Measurements from ENCODE around the gene KCNIP4. TPM values are rescaled to one million over a fixed set of nuclear protein-coding genes. Genes with fewer than 3 reads are reported as not detected.

The KCNIP4 gene
- polyA plus RNA-seq, 1 donor (not counting 4 experiments of a cell fraction or from before 2014, with no cell fraction given), result 0.07 TPM

DNA sequence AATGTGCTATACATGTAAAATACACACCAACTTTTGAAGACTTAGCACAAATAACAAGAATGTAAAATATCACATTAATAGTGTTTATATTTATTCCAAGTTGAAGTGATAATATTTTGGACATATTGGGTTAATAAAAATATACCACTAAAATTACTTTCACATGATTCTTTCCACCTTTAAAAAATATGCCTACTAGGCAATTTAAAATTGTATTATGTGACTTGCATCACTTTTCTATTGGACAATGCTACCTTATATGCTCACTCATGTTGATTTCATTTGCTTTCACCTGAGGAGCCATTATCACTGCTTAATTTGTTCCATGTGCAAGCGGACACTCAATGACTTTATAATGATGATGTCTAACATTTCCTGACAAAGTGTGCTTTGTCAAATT is 1251.8 kb downstream of the KCNIP4 start:
- TF ChIP-seq, protein P1, sequence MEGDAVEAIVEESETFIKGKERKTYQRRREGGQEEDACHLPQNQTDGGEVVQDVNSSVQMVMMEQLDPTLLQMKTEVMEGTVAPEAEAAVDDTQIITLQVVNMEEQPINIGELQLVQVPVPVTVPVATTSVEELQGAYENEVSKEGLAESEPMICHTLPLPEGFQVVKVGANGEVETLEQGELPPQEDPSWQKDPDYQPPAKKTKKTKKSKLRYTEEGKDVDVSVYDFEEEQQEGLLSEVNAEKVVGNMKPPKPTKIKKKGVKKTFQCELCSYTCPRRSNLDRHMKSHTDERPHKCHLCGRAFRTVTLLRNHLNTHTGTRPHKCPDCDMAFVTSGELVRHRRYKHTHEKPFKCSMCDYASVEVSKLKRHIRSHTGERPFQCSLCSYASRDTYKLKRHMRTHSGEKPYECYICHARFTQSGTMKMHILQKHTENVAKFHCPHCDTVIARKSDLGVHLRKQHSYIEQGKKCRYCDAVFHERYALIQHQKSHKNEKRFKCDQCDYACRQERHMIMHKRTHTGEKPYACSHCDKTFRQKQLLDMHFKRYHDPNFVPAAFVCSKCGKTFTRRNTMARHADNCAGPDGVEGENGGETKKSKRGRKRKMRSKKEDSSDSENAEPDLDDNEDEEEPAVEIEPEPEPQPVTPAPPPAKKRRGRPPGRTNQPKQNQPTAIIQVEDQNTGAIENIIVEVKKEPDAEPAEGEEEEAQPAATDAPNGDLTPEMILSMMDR (optimal IDR thresholded peaks at IDR 0.05 in 1 of 3, IDR thresholded peaks at IDR 0.05 in 1 of 3, conservative IDR thresholded peaks at IDR 0.05 in 1 of 3; ENCODE audit: extremely low read depth in 1 of 3, insufficient read depth in 2 of 3, low read length in 3 of 3), result no peak
- TF ChIP-seq EZH2 (IDR thresholded peaks at IDR 0.05; ENCODE audit: low read length), result no peak
- Histone ChIP-seq H3K4me1 (ENCODE audit: control insufficient read depth, extremely low read depth, insufficient read depth, low read length) (peaks cover 13% of the 10 kb centered on the region), H3K27ac (ENCODE audit: control insufficient read depth, insufficient read depth, low read length) (no peak overlapping the region), H3K27me3 (ENCODE audit: control insufficient read depth, extremely low read depth, insufficient read depth, low read length) (no peaks in the 10 kb centered on the region), H2AFZ (ENCODE audit: control insufficient read depth, low read length) (no peak overlapping the region), H3K36me3 (ENCODE audit: control insufficient read depth in 2 of 2, extremely low read depth in 1 of 2, insufficient read depth in 2 of 2, low read length in 2 of 2) (no peaks in the 10 kb centered on the region), H3K79me2 (ENCODE audit: control insufficient read depth, insufficient read depth, low read length) (peaks cover 15% of the 10 kb centered on the region), H3K4me2 (ENCODE audit: control insufficient read depth, extremely low read depth, insufficient read depth, low read depth, low read length) (no peak overlapping the region), H3K9me3 (ENCODE audit: control insufficient read depth, low read depth, low read length) (no peaks in the 10 kb centered on the region), H3K9ac (ENCODE audit: control insufficient read depth, extremely low read depth, insufficient read depth, low read length) (no peak overlapping the region), H3K4me3 (ENCODE audit: control insufficient read depth in 2 of 3, extremely low read depth in 1 of 3, insufficient read depth in 2 of 3, low read depth in 1 of 3, low read length in 3 of 3) (no peak overlapping the region), H4K20me1 (ENCODE audit: control insufficient read depth, extremely low read depth, insufficient read depth, low read length) (no peaks in the 10 kb centered on the region), H3K9me1 (ENCODE audit: control insufficient read depth, extremely low read depth, insufficient read depth, low read length) (no peaks in the 10 kb centered on the region)
- no peak for FAIRE-seq
- dilution Hi-C loops (cut with MboI; ENCODE audit: extremely low pct_ligation_motif_present, low sequenced_read_pairs), result no loop called here
- no peak for DNase-seq (ENCODE audit: low read depth, low spot score)

GRCh38 chr4:20687864-20688263 is 1260.7 kb downstream of the KCNIP4 start:
- Histone ChIP-seq H3K9me1 (ENCODE audit: control insufficient read depth, extremely low read depth, insufficient read depth, low read length) (no peaks in the 10 kb centered on the region), H3K79me2 (ENCODE audit: control insufficient read depth, insufficient read depth, low read length) (no peaks in the 10 kb centered on the region), H3K27ac (ENCODE audit: control insufficient read depth, insufficient read depth, low read length) (no peak overlapping the region), H3K9me3 (ENCODE audit: control insufficient read depth, low read depth, low read length) (no peaks in the 10 kb centered on the region), H3K27me3 (ENCODE audit: control insufficient read depth, extremely low read depth, insufficient read depth, low read length) (peaks cover 2% of the 10 kb centered on the region), H3K4me2 (ENCODE audit: control insufficient read depth, extremely low read depth, insufficient read depth, low read depth, low read length) (no peak overlapping the region), H2AFZ (ENCODE audit: control insufficient read depth, low read length) (no peak overlapping the region), H3K4me3 (ENCODE audit: control insufficient read depth in 2 of 3, extremely low read depth in 1 of 3, insufficient read depth in 2 of 3, low read depth in 1 of 3, low read length in 3 of 3) (no peak overlapping the region), H3K9ac (ENCODE audit: control insufficient read depth, extremely low read depth, insufficient read depth, low read length) (no peak overlapping the region), H4K20me1 (ENCODE audit: control insufficient read depth, extremely low read depth, insufficient read depth, low read length) (no peaks in the 10 kb centered on the region), H3K36me3 (ENCODE audit: control insufficient read depth in 2 of 2, extremely low read depth in 1 of 2, insufficient read depth in 2 of 2, low read length in 2 of 2) (no peaks in the 10 kb centered on the region), H3K4me1 (ENCODE audit: control insufficient read depth, extremely low read depth, insufficient read depth, low read length) (no peaks in the 10 kb centered on the region)
- DNase-seq (ENCODE audit: low read depth, low spot score) (peak; percentile 4), FAIRE-seq (peak; percentile 66)
- TF ChIP-seq EZH2 (IDR thresholded peaks at IDR 0.05; ENCODE audit: low read length), result no peak
- TF ChIP-seq, protein P1 (optimal IDR thresholded peaks at IDR 0.05 in 1 of 3, IDR thresholded peaks at IDR 0.05 in 1 of 3, conservative IDR thresholded peaks at IDR 0.05 in 1 of 3; ENCODE audit: extremely low read depth in 1 of 3, insufficient read depth in 2 of 3, low read length in 3 of 3), result no peak
- dilution Hi-C loops (cut with MboI; ENCODE audit: extremely low pct_ligation_motif_present, low sequenced_read_pairs), result no loop called here

All from keratinocyte (primary cell).